ENCODE results near the gene FGF2.

Gene FGF2

GRCh38 chr4:122819708-122820449 is 6.8 kb upstream of the FGF2 start:
- no peaks in the 10 kb centered on the region for H3K36me3 Mint-ChIP-seq (ENCODE audit: insufficient read depth)
- no peak overlapping the region for H3K4me3 Mint-ChIP-seq
- H3K4me1 Mint-ChIP-seq = peaks cover 4% of the 10 kb centered on the region
- DNase-seq (ENCODE audit: low spot score in 2 of 2) (no peak), ATAC-seq (replicated peaks; ENCODE audit: extremely low read depth, poor library complexity, severe bottlenecking) (no peak)
- peaks cover 36% of the 10 kb centered on the region for H3K27me3 Mint-ChIP-seq
- no peaks in the 10 kb centered on the region for H3K9me3 Mint-ChIP-seq
- no peak overlapping the region for H3K27ac Mint-ChIP-seq (ENCODE audit: low read depth)

GRCh38 chr4:122821092-122821491 is 5.5 kb upstream of the FGF2 start:
- Mint-ChIP-seq H3K4me3 (no peak overlapping the region), H3K27me3 (peaks cover 48% of the 10 kb centered on the region), H3K36me3 (ENCODE audit: insufficient read depth) (no peaks in the 10 kb centered on the region), H3K4me1 (peaks cover 6% of the 10 kb centered on the region), H3K27ac (ENCODE audit: low read depth) (no peak overlapping the region), H3K9me3 (no peaks in the 10 kb centered on the region)
- ATAC-seq (replicated peaks; ENCODE audit: extremely low read depth, poor library complexity, severe bottlenecking) (no peak), DNase-seq (ENCODE audit: low spot score in 2 of 2) (no peak)

GRCh38 chr4:122822466-122822865 is 4.2 kb upstream of the FGF2 start:
- no peaks in the 10 kb centered on the region for H3K36me3 Mint-ChIP-seq (ENCODE audit: insufficient read depth)
- H3K27me3 Mint-ChIP-seq = peaks cover 54% of the 10 kb centered on the region
- no peak overlapping the region for H3K27ac Mint-ChIP-seq (ENCODE audit: low read depth)

GRCh38 chr4:122823476-122823875 is 3.2 kb upstream of the FGF2 start:
- peaks cover 19% of the 10 kb centered on the region for H3K4me1 Mint-ChIP-seq
- no peak overlapping the region for H3K27ac Mint-ChIP-seq (ENCODE audit: low read depth)
- no peak for ATAC-seq (replicated peaks; ENCODE audit: extremely low read depth, poor library complexity, severe bottlenecking)
- peaks cover 64% of the 10 kb centered on the region for H3K27me3 Mint-ChIP-seq
- DNase-seq (ENCODE audit: low spot score in 2 of 2) = no peak
- no peak overlapping the region for H3K4me3 Mint-ChIP-seq
- H3K36me3 Mint-ChIP-seq (ENCODE audit: insufficient read depth) = peaks cover 3% of the 10 kb centered on the region
- H3K9me3 Mint-ChIP-seq = no peaks in the 10 kb centered on the region

More at GRCh38 chr4:122822466-122822865, 4.2 kb upstream of the FGF2 start:
- DNase-seq (ENCODE audit: low spot score in 2 of 2) (no peak), ATAC-seq (replicated peaks; ENCODE audit: extremely low read depth, poor library complexity, severe bottlenecking) (no peak)
- peaks cover 9% of the 10 kb centered on the region for H3K4me1 Mint-ChIP-seq
- H3K4me3 Mint-ChIP-seq = no peak overlapping the region
- no peaks in the 10 kb centered on the region for H3K9me3 Mint-ChIP-seq

GRCh38 chr4:122824616-122825015 is 2.0 kb upstream of the FGF2 start:
- no peak overlapping the region for H3K4me3 Mint-ChIP-seq
- peaks cover 76% of the 10 kb centered on the region for H3K27me3 Mint-ChIP-seq
- H3K36me3 Mint-ChIP-seq (ENCODE audit: insufficient read depth) = peaks cover 3% of the 10 kb centered on the region
- ATAC-seq (replicated peaks; ENCODE audit: extremely low read depth, poor library complexity, severe bottlenecking) (no peak), DNase-seq (ENCODE audit: low spot score in 2 of 2) (no peak)
- H3K27ac Mint-ChIP-seq (ENCODE audit: low read depth) = no peak overlapping the region
- peaks cover 19% of the 10 kb centered on the region for H3K4me1 Mint-ChIP-seq
- H3K9me3 Mint-ChIP-seq = no peaks in the 10 kb centered on the region

- Mint-ChIP-seq H3K4me3 (peak overlapping the region; percentile 78), H3K27me3 (peaks cover 84% of the 10 kb centered on the region), H3K36me3 (ENCODE audit: insufficient read depth) (peaks cover 3% of the 10 kb centered on the region), H3K9me3 (no peaks in the 10 kb centered on the region), H3K4me1 (peaks cover 19% of the 10 kb centered on the region), H3K27ac (ENCODE audit: low read depth) (no peak overlapping the region)
- DNase-seq (ENCODE audit: low spot score in 2 of 2) (no peak), ATAC-seq (replicated peaks; ENCODE audit: extremely low read depth, poor library complexity, severe bottlenecking) (no peak)
These were observed 528 bp upstream of the FGF2 start for GRCh38 chr4:122826079-122826527.

GRCh38 chr4:122827258-122827878 is 737 bp downstream of the FGF2 start:
- ATAC-seq (replicated peaks; ENCODE audit: extremely low read depth, poor library complexity, severe bottlenecking) = peak; percentile 25
- Mint-ChIP-seq H3K9me3 (no peaks in the 10 kb centered on the region), H3K36me3 (ENCODE audit: insufficient read depth) (peaks cover 3% of the 10 kb centered on the region), H3K27me3 (peaks cover 86% of the 10 kb centered on the region), H3K4me1 (peaks cover 19% of the 10 kb centered on the region), H3K27ac (ENCODE audit: low read depth) (no peak overlapping the region), H3K4me3 (peak overlapping the region; percentile 78)
- DNase-seq (ENCODE audit: low spot score in 2 of 2) = peak in 1 of 2 donors; percentile 16

GRCh38 chr4:122827879-122828601 is 1.4 kb downstream of the FGF2 start:
- peak; percentile 79 for ATAC-seq (replicated peaks; ENCODE audit: extremely low read depth, poor library complexity, severe bottlenecking)
- Mint-ChIP-seq H3K27me3 (peaks cover 91% of the 10 kb centered on the region), H3K4me3 (peak overlapping the region; percentile 78), H3K27ac (ENCODE audit: low read depth) (no peak overlapping the region), H3K4me1 (peaks cover 19% of the 10 kb centered on the region), H3K9me3 (no peaks in the 10 kb centered on the region), H3K36me3 (ENCODE audit: insufficient read depth) (peaks cover 3% of the 10 kb centered on the region)
- no peak for DNase-seq (ENCODE audit: low spot score in 2 of 2)

- Mint-ChIP-seq H3K4me3 (no peak overlapping the region), H3K27me3 (peaks cover 69% of the 10 kb centered on the region)
These were observed 3.9 kb downstream of the FGF2 start for GRCh38 chr4:122830426-122831095.

GRCh38 chr4:122831515-122832196 is 5.0 kb downstream of the FGF2 start:
- Mint-ChIP-seq H3K4me3 (no peak overlapping the region), H3K4me1 (peaks cover 13% of the 10 kb centered on the region), H3K9me3 (no peaks in the 10 kb centered on the region), H3K36me3 (ENCODE audit: insufficient read depth) (peaks cover 3% of the 10 kb centered on the region), H3K27me3 (peaks cover 61% of the 10 kb centered on the region), H3K27ac (ENCODE audit: low read depth) (no peak overlapping the region)
- ATAC-seq (replicated peaks; ENCODE audit: extremely low read depth, poor library complexity, severe bottlenecking) (no peak), DNase-seq (ENCODE audit: low spot score in 2 of 2) (no peak)

More at GRCh38 chr4:122830426-122831095, 3.9 kb downstream of the FGF2 start:
- ATAC-seq (replicated peaks; ENCODE audit: extremely low read depth, poor library complexity, severe bottlenecking) = no peak
- H3K4me1 Mint-ChIP-seq = peaks cover 13% of the 10 kb centered on the region
- no peak overlapping the region for H3K27ac Mint-ChIP-seq (ENCODE audit: low read depth)
- peaks cover 3% of the 10 kb centered on the region for H3K36me3 Mint-ChIP-seq (ENCODE audit: insufficient read depth)
- no peak for DNase-seq (ENCODE audit: low spot score in 2 of 2)
- H3K9me3 Mint-ChIP-seq = no peaks in the 10 kb centered on the region

- Mint-ChIP-seq H3K9me3 (no peaks in the 10 kb centered on the region), H3K27me3 (peaks cover 62% of the 10 kb centered on the region), H3K27ac (ENCODE audit: low read depth) (no peak overlapping the region), H3K4me1 (peaks cover 7% of the 10 kb centered on the region), H3K4me3 (no peak overlapping the region), H3K36me3 (ENCODE audit: insufficient read depth) (peaks cover 2% of the 10 kb centered on the region)
- DNase-seq (ENCODE audit: low spot score in 2 of 2) = no peak
- no peak for ATAC-seq (replicated peaks; ENCODE audit: extremely low read depth, poor library complexity, severe bottlenecking)
These were observed 6.1 kb downstream of the FGF2 start for GRCh38 chr4:122832732-122833131.

- no peak overlapping the region for H3K27ac Mint-ChIP-seq (ENCODE audit: low read depth)
- no peaks in the 10 kb centered on the region for H3K4me1 Mint-ChIP-seq
- no peaks in the 10 kb centered on the region for H3K36me3 Mint-ChIP-seq (ENCODE audit: insufficient read depth)
- H3K4me3 Mint-ChIP-seq = no peak overlapping the region
- ATAC-seq (replicated peaks; ENCODE audit: extremely low read depth, poor library complexity, severe bottlenecking) (no peak), DNase-seq (ENCODE audit: low spot score in 2 of 2) (no peak)
- H3K9me3 Mint-ChIP-seq = no peaks in the 10 kb centered on the region
- peaks cover 54% of the 10 kb centered on the region for H3K27me3 Mint-ChIP-seq
These were observed 7.4 kb downstream of the FGF2 start for GRCh38 chr4:122833999-122834398.
